NAMALWA (cell line): ENCODE measurements around the gene CREBRF.

Source experiments
- DNase-seq: peaks from one replicate; pipeline ENCODE4 v3.0.0-alpha.2; 2015; ENCODE audit warnings: low spot score

The CREBRF gene

GRCh38 chr5:173158366-173158765 lies 102.2 kb downstream of the CREBRF start:
- no peak for DNase-seq

- DNase-seq: no peak
These were observed 103.1 kb downstream of the CREBRF start for GRCh38 chr5:173159256-173159655.

- DNase-seq: no peak
These were observed 105.0 kb downstream of the CREBRF start for GRCh38 chr5:173161148-173161547.

- no peak for DNase-seq
These were observed 107.1 kb downstream of the CREBRF start for GRCh38 chr5:173163219-173163618.

GRCh38 chr5:173165177-173166016 lies 109.2 kb downstream of the CREBRF start:
- no peak for DNase-seq

- DNase-seq: no peak
These were observed 116.0 kb downstream of the CREBRF start for GRCh38 chr5:173172166-173172565.

- no peak for DNase-seq
These were observed 119.4 kb downstream of the CREBRF start for GRCh38 chr5:173175523-173175922.

- DNase-seq: no peak
These were observed 122.3 kb downstream of the CREBRF start for GRCh38 chr5:173178369-173178910.

- DNase-seq: no peak
These were observed 124.2 kb downstream of the CREBRF start for GRCh38 chr5:173180331-173180730.

- DNase-seq: peak; percentile 75
These were observed 131.0 kb downstream of the CREBRF start for GRCh38 chr5:173187054-173187743.

GRCh38 chr5:173188280-173188679 lies 132.1 kb downstream of the CREBRF start:
- DNase-seq: no peak
